HL-60 (cell line): ENCODE data around the gene LBR.

Experiments used
- GABPA ChIP-seq: IDR thresholded peaks from 2 replicates; pipeline ENCODE4 v1.6.1; 2012; ENCODE audit warnings: low read depth
- TF ChIP-seq, protein P1 (sequence below): IDR thresholded peaks from one replicate; pipeline ENCODE4 v1.5.1; 2011; ENCODE audit warnings: low read length, control low read depth, inconsistent platforms; ENCODE audit not compliant: insufficient read depth
- TF ChIP-seq, protein P2 (sequence below): IDR thresholded peaks from 2 replicates; pipeline ENCODE4 v1.6.1; 2012; ENCODE audit warnings: low read depth; ENCODE audit not compliant: insufficient replicate concordance

DNA sequence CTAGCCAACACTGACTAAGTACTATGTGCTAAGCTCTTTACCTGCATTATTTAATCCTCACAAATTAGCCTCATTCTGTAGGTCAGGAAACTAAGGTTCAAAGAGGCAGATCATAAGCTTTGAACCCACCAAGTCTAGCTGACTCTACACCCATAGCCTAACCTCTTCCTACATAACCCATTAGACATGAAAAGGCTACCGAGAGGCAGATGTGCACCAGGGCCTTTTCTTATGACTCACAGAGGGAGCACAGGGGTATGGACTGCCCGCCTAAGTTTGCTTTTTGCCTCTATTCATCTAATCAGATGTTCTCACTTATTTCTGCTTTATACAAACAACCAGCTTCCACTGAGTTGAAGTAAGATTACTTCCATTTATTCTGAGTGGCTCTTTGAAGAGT lies 31.5 kb downstream of the LBR start:
- TF ChIP-seq, protein P1, sequence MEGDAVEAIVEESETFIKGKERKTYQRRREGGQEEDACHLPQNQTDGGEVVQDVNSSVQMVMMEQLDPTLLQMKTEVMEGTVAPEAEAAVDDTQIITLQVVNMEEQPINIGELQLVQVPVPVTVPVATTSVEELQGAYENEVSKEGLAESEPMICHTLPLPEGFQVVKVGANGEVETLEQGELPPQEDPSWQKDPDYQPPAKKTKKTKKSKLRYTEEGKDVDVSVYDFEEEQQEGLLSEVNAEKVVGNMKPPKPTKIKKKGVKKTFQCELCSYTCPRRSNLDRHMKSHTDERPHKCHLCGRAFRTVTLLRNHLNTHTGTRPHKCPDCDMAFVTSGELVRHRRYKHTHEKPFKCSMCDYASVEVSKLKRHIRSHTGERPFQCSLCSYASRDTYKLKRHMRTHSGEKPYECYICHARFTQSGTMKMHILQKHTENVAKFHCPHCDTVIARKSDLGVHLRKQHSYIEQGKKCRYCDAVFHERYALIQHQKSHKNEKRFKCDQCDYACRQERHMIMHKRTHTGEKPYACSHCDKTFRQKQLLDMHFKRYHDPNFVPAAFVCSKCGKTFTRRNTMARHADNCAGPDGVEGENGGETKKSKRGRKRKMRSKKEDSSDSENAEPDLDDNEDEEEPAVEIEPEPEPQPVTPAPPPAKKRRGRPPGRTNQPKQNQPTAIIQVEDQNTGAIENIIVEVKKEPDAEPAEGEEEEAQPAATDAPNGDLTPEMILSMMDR, result no peak
- TF ChIP-seq, protein P2, sequence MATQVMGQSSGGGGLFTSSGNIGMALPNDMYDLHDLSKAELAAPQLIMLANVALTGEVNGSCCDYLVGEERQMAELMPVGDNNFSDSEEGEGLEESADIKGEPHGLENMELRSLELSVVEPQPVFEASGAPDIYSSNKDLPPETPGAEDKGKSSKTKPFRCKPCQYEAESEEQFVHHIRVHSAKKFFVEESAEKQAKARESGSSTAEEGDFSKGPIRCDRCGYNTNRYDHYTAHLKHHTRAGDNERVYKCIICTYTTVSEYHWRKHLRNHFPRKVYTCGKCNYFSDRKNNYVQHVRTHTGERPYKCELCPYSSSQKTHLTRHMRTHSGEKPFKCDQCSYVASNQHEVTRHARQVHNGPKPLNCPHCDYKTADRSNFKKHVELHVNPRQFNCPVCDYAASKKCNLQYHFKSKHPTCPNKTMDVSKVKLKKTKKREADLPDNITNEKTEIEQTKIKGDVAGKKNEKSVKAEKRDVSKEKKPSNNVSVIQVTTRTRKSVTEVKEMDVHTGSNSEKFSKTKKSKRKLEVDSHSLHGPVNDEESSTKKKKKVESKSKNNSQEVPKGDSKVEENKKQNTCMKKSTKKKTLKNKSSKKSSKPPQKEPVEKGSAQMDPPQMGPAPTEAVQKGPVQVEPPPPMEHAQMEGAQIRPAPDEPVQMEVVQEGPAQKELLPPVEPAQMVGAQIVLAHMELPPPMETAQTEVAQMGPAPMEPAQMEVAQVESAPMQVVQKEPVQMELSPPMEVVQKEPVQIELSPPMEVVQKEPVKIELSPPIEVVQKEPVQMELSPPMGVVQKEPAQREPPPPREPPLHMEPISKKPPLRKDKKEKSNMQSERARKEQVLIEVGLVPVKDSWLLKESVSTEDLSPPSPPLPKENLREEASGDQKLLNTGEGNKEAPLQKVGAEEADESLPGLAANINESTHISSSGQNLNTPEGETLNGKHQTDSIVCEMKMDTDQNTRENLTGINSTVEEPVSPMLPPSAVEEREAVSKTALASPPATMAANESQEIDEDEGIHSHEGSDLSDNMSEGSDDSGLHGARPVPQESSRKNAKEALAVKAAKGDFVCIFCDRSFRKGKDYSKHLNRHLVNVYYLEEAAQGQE, result no peak
- no peak for TF ChIP-seq GABPA
